ENCODE data around the gene ZNF585A. TPM values are rescaled to one million over a fixed set of nuclear protein-coding genes. Genes with fewer than 3 reads are reported as not detected.

ZNF585A gene
- total RNA-seq (1 to 10 TPM; 6.9 to 9.6 (median 7.8) TPM), polyA plus RNA-seq (10 to 100 TPM in 1 of 3 donors, 1 to 10 TPM in 2; 6.0 to 17.0 (median 7.1) TPM)
- long read RNA-seq, donor 1, partial matches to known transcripts = 0 of 1 reads
- long read RNA-seq, donor 1, other reads (novel, unspliced or antisense) = 0 of 1 reads
- long read RNA-seq, donor 2, full-length matches to known transcripts = 5 of 8 reads
- long read RNA-seq, donor 2, partial matches to known transcripts = 0 of 8 reads
- long read RNA-seq, donor 2, other reads (novel, unspliced or antisense) = 3 of 8 reads

DNA sequence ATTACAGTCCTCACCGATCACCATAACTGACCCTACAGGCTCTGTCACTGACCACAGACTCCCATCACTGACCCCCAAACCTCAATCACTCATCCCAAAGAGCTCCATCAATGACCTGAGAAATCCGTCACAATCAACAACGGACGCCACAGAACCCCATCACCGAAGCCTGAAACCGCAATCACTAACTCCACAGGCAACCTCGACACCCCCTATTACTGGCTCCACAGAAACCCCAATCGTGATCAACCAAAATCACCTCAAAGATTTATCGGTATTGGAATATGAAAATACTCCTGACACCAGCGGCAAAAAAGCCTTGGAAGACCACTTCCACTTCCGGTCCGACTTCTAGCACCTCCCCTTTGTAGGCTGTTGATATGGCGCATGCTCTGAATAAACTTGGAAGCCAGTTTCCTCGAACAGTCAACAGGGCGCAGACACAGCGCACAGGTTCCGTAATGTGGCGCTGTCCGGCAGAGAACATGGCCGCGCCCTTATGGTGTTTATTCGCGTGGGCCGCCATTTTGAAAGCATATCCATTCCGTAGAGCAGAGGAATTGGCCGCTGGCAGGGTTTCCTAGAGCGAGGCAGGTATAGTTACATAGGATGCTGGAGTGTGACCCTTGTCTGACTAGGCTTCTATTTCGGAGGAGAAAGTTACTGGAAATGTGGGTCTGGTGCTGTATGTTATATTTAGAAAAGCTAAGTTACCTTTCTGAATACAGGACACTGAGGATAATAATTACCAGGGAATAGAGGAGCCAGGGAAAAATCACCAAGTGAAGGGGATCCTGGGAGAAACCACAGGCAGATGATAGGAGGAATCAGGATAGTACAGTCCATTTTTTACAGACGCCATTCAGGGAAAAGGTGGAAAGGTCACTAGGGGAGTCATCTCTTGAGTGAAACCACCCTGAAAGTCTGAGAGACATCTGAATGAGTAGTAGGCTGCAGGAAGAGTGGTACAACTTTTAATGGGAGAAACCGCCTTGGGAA is at the start of gene ZNF585A:
ZNF585A (minus strand) TSS at position 328 of the 999 bp plus-strand sequence. CDS start 2,785 bp downstream, outside the sequence.
- WGBS, 3 donors = 5 to 6% (median 5%) methylated on average over 30 of the region's 30 CpGs
- peak; percentile 99 to 100 (median 100) for ATAC-seq
- H3K9me3 ChIP-seq = peaks cover 40% of the 10 kb centered on the region
- peak within 1 kb of the TSS; percentile 87 for H3K27ac ChIP-seq
- H3K27me3 ChIP-seq (ENCODE audit: insufficient read depth in 3 of 3, low read length in 2 of 3) = no peaks in the 10 kb centered on the region
- peak; percentile 91 to 96 for DNase-seq
- peak within 1 kb of the TSS; percentile 77 for H3K4me3 ChIP-seq
- no peaks in the 10 kb centered on the region for H3K4me1 ChIP-seq
- TF ChIP-seq, protein P1, sequence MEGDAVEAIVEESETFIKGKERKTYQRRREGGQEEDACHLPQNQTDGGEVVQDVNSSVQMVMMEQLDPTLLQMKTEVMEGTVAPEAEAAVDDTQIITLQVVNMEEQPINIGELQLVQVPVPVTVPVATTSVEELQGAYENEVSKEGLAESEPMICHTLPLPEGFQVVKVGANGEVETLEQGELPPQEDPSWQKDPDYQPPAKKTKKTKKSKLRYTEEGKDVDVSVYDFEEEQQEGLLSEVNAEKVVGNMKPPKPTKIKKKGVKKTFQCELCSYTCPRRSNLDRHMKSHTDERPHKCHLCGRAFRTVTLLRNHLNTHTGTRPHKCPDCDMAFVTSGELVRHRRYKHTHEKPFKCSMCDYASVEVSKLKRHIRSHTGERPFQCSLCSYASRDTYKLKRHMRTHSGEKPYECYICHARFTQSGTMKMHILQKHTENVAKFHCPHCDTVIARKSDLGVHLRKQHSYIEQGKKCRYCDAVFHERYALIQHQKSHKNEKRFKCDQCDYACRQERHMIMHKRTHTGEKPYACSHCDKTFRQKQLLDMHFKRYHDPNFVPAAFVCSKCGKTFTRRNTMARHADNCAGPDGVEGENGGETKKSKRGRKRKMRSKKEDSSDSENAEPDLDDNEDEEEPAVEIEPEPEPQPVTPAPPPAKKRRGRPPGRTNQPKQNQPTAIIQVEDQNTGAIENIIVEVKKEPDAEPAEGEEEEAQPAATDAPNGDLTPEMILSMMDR (IDR thresholded peaks at IDR 0.05) = peak; percentile 24
- peaks cover 11 to 27% of the 10 kb centered on the region in 2 donors for H3K36me3 ChIP-seq (ENCODE audit: insufficient read depth in 1 of 2, low read depth in 1 of 2)
- intact Hi-C loops (cut with DNase I) = loop anchor here (2.0 to 5.0 kb wide), 2 partner anchors 38 to 40 kb away; partner anchors contain the start of gene ZNF585B (in 2 of the 2)

DNA sequence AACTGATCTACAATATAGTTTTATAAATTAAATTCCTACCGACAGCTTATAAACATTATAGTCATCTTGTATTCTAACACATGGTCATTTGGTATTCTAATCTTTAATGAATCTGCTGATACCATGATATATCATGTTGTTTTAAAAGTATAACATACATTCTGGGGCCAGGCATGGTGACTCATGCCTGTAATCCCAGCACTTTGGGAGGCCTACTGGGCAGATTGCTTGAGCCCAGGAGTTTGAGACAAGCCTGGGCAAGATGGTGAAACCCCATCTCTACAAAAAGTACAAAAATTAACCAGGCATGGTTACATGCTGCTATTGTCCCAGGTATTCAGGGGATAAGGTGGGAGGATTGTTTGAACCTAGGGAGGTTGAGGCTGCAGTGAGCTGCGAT is 48.6 kb upstream of the ZNF585A start:
- no peak for ATAC-seq
- no peak overlapping the region for H3K27ac ChIP-seq
- TF ChIP-seq, protein P1 (IDR thresholded peaks at IDR 0.05) = no peak
- H3K4me3 ChIP-seq = no peak overlapping the region
- no peaks in the 10 kb centered on the region for H3K4me1 ChIP-seq
- peaks cover 31% of the 10 kb centered on the region for H3K9me3 ChIP-seq
- 95 to 99% (median 96%) methylated on average over 2 of the region's 2 CpGs for WGBS, 3 donors
- intact Hi-C loops (cut with DNase I) = no loop called here
- peaks cover 2 to 45% of the 10 kb centered on the region in 2 donors for H3K36me3 ChIP-seq (ENCODE audit: insufficient read depth in 1 of 2, low read depth in 1 of 2)
- no peak for DNase-seq
- no peaks in the 10 kb centered on the region for H3K27me3 ChIP-seq (ENCODE audit: insufficient read depth in 3 of 3, low read length in 2 of 3)

DNA sequence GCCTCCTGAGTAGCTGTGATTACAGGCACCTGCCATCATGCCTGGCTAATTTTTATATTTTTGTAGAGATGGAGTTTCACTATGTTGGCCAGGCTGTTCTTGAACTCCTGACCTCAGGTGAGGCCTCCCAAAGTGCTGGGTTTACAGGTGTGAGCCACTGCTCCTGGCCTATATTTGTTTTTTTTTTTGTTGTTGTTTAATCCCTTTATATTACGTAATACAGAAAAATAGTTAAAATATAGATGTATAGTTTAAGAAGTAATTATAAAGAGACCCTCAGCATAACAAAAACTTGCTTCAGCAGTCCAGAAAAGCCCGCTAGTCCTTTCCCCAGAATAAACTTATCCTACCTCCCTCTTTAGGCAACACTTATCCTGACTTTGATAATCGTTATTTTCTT is 47.9 kb upstream of the ZNF585A start:
- intact Hi-C loops (cut with DNase I) = no loop called here
- H3K4me1 ChIP-seq = no peaks in the 10 kb centered on the region
- TF ChIP-seq, protein P1 (IDR thresholded peaks at IDR 0.05) = no peak
- no peaks in the 10 kb centered on the region for H3K27me3 ChIP-seq (ENCODE audit: insufficient read depth in 3 of 3, low read length in 2 of 3)
- H3K36me3 ChIP-seq (ENCODE audit: insufficient read depth in 1 of 2, low read depth in 1 of 2) = peaks cover 0 to 38% of the 10 kb centered on the region in 2 donors
- ATAC-seq (no peak), DNase-seq (no peak)
- H3K4me3 ChIP-seq = no peak overlapping the region
- WGBS, 3 donors = 94 to 96% (median 96%) methylated on average over 3 of the region's 3 CpGs
- H3K27ac ChIP-seq = no peak overlapping the region
- peaks cover 31% of the 10 kb centered on the region for H3K9me3 ChIP-seq

DNA sequence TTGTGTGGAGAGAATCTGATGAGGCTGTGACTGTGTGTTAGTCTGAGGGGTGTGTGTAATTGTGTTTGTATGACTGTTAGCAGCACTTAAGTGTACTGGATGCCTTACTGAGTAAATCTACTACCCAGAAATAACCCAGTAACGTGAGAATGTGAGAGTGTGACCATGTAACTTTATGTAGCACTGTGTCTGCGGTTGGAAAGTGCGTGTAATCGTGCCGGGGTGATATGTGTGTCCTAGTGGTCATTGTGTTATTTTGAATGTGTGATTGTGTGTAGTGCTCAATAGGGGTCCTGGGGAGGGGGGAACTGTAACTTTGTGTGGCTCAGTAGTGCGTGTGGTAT is 46.1 kb upstream of the ZNF585A start:
- H3K27ac ChIP-seq = peak overlapping the region; percentile 85
- intact Hi-C loops (cut with DNase I) = loop anchor here (5.0 to 10.0 kb wide), 5 partner anchors 144 to 301 kb away; partner anchors contain the start of genes ZNF527 (in 2 of the 2), ZNF420 (in 1 of the 2), ZNF568 (in 1 of the 2) and ZNF569 (in 1 of the 2)

More for the DNA sequence above, 46.1 kb upstream of the ZNF585A start:
- peak overlapping the region; percentile 80 for H3K4me3 ChIP-seq
- ATAC-seq (peak; percentile 61 to 87 (median 70)), DNase-seq (no peak)
- no peaks in the 10 kb centered on the region for H3K27me3 ChIP-seq (ENCODE audit: insufficient read depth in 3 of 3, low read length in 2 of 3)
- peaks cover 0 to 28% of the 10 kb centered on the region in 2 donors for H3K36me3 ChIP-seq (ENCODE audit: insufficient read depth in 1 of 2, low read depth in 1 of 2)
- H3K9me3 ChIP-seq = peaks cover 24% of the 10 kb centered on the region
- no peaks in the 10 kb centered on the region for H3K4me1 ChIP-seq
- TF ChIP-seq, protein P1 (IDR thresholded peaks at IDR 0.05) = no peak
- WGBS, 3 donors = 4 to 11% (median 8%) methylated on average over 6 of the region's 6 CpGs
